KG1 (cell line): ENCODE data around the gene PCYT2.
A peak's percentile ranks its signal among the peaks of the same experiment; 100 is the strongest.
"Not testable (repeated sequence)": the region's sequence is repeated elsewhere in the genome, so short reads cannot be mapped to it uniquely, and the experiment has no call there.

ENCODE experiments used
- DNase-seq: peaks from one replicate; lab custom pipeline; 2025; lab: John Stamatoyannopoulos, UW

Gene PCYT2

GRCh38 chr17:81927152-81927652 is 16.0 kb upstream of the PCYT2 start:
- no peak for DNase-seq

- no peak for DNase-seq
These were observed 15.4 kb upstream of the PCYT2 start for GRCh38 chr17:81926451-81927151.

GRCh38 chr17:81925860-81926450 is 14.8 kb upstream of the PCYT2 start:
- DNase-seq: no peak

- DNase-seq: no peak
These were observed 13.6 kb upstream of the PCYT2 start for GRCh38 chr17:81924557-81925532.

GRCh38 chr17:81923302-81924260 is 12.4 kb upstream of the PCYT2 start:
- peak; percentile 61 for DNase-seq

- DNase-seq: no peak
These were observed 11.5 kb upstream of the PCYT2 start for GRCh38 chr17:81922566-81923301.

GRCh38 chr17:81921996-81922565 is 10.9 kb upstream of the PCYT2 start:
- no peak for DNase-seq

- no peak for DNase-seq
These were observed 10.3 kb upstream of the PCYT2 start for GRCh38 chr17:81921537-81921862.

- DNase-seq: no peak
These were observed 9.7 kb upstream of the PCYT2 start for GRCh38 chr17:81920612-81921536.

GRCh38 chr17:81918832-81919545 is 7.8 kb upstream of the PCYT2 start:
- no peak for DNase-seq

- not testable (repeated sequence) for DNase-seq
These were observed 7.1 kb upstream of the PCYT2 start for GRCh38 chr17:81918333-81918669.

- peak; percentile 64 for DNase-seq
These were observed 6.5 kb upstream of the PCYT2 start, which contains the start of gene SIRT7 for GRCh38 chr17:81917565-81918332. TSS of gene SIRT7 (minus strand) at chr17:81918176. CDS start at chr17:81918131, 45 bp downstream.

GRCh38 chr17:81916234-81917001 is 5.2 kb upstream of the PCYT2 start:
- DNase-seq: no peak

GRCh38 chr17:81915331-81915730 is 4.1 kb upstream of the PCYT2 start:
- no peak for DNase-seq

- DNase-seq: no peak
These were observed 3.1 kb upstream of the PCYT2 start for GRCh38 chr17:81914103-81914850.

- DNase-seq: no peak
These were observed 2.3 kb upstream of the PCYT2 start for GRCh38 chr17:81913394-81914102.
